Ammon's horn (tissue), 1 donor: ENCODE measurements around the gene RSRC1.
"Not testable (repeated sequence)": the region's sequence is repeated elsewhere in the genome, so short reads cannot be mapped to it uniquely, and the experiment has no call there.

Experiments
- DNase-seq: peaks from one replicate; pipeline ENCODE4 v3.0.0-alpha.2; 2016; ENCODE audit warnings: low spot score

Gene RSRC1

DNA sequence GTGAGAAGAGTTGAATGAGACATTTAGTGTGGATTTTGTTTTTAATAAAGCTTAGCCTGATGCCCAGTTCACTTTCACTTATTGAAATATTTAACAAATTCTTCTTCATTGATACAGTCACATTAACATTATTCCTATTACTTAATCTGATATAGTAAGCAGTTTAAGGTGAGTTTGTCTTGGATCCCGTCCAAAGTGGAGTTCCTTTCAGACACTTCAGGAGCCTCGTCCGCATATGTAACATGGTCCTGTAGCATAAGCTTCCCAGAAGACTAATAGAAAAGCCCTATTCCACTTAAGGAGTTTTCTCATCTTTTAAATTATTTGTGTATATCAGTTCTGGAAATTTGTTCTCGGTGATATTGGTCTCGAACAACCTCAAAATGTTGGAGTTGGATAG, 421.4 kb downstream of the RSRC1 start:
- no peak for DNase-seq

DNA sequence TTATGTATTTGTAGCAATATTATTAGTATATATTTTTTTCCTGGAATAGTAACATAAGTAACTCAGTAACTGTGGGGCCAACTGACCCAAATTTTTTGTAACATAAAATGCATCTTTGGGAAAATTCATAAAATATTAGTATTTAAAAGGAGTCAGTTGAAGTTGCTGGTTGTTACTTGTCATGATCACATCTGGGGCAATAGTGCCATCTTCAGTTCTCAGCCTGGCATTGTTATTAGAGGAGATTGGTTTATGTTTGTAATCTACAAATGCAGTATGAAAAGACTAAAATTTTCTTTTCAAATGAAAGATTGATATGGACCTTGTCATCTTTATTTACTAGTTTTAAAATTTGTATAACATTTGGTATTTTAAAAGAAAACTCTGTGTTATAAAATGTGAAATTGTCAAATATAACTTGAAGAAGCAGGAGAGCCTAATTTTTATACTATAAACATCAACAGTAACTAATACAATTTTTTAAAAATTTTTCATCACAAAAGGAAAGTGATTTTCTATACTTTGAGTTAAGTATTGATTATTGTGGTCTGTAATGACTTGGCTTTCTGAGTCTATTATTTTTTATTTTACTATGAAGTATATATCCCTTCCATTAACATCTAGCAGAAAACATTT, 422.3 kb downstream of the RSRC1 start:
- peak; percentile 67 for DNase-seq

DNA sequence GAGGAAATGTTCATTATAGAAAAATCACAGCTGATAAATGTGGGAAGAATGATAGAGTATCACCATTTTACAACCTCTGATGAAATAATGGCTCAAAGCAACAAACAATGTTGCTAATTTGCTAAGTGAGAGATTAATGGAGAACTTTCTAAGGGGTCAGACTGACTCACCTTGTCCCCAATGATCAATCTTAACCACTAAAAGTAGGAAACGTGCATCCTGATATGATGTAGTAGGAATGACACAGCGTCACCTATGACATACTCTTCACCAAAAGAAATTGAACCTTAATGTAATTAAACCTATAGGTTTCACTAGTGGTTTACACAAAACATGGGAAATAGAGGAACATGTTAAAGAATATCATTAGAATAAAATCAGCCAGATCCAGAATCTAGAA, 426.0 kb downstream of the RSRC1 start:
- DNase-seq: no peak

DNA sequence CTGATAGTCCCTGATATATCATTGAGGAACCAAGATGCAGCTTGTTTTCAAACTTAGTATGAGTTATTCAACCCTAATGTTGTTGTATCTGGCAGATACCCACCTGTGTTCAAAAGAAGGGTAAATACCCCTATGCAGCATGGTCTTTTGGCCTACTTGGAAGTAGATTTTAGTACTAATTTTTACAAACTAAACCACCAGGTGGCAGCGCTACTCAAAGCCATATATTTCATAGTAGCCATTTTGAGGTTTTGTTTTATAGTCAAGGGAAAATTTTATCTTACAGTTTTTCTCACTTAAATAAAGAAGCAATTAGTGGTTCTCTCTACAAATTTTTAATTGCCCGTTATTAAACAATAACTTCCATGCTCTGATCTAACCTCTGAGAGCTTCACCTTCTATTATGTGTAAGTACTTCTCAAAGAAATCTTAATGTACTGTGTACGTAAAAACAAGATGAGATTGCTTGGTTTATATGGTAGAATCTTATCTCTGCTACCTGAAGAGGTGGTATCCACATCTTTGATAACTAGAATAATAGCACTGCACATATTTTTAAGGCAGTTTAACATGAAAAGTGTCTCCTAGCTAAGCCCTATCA, 429.6 kb downstream of the RSRC1 start:
- DNase-seq: peak; percentile 27

DNA sequence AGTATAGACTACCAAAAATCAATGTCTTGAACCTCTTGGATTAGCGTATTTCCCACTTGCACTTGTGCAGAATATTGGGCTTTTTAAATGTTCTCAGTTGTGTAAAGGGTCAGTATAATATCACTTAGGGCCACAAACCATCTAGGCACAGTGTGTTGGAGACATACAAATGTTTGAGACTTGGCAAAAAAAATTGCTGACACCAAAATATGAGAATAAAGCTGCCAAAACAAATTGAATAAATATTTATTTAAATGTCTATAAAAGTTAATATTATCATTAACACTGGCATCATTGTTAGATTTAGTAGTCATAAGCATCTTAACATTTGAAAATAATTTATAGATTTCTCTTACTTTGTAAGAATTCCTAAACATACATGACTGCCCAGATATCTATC, 430.2 kb downstream of the RSRC1 start:
- DNase-seq: no peak

DNA sequence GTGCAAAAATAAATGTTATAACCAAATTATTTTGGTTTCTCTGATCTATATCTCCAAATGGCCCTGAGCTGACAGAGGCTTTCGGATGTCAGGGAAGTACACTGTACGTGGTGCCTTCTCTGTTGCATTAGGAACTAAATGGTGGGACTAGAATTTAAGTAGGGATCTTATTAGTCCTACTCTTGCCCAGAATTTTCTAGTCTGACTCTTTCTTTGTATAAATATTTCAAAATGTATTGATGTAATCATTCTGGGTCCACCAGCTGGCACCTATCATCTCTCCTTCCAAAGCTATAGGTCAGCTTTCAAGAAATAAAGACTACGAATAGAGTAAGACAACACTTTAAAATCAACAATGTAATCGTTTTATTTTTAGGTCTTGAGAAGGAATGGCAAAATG, 438.8 kb downstream of the RSRC1 start:
- DNase-seq: no peak

DNA sequence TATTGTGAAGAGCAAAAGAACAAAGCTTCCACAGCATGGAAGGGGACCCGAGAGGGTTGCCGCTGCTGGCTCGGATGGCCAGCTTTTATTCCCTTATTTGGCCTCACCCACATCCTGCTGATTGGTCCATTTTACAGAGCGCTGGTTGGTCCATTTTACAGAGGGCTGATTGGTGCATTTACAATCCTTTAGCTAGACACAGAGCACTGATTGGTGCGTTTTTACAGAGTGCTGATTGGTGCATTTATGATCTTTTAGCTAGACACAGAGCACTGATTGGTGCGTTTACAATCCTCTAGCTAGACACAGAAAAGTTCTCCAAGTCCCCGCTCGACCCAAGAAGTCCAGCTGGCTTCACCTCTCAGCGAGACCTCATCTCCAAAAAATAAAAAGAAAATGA, 440.0 kb downstream of the RSRC1 start:
- not testable (repeated sequence) for DNase-seq

DNA sequence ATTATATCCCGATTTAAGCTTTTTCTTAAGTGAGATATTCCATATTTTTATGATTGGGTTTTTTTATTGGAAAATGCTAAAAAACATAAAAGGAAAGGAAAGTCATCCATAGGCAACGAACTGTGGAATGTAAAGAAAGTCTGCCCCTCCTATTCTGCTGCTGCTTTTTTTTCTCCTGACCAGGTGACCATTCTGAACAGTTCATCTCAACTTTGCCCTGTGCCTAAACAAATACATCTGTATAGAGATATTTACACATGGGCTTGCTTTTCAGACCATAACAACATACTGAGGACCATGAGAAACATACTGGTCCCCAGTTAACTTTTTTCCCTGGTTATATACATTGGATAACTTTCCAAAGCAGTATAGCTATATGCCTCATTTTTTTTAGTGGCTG, 442.2 kb downstream of the RSRC1 start:
- no peak for DNase-seq

DNA sequence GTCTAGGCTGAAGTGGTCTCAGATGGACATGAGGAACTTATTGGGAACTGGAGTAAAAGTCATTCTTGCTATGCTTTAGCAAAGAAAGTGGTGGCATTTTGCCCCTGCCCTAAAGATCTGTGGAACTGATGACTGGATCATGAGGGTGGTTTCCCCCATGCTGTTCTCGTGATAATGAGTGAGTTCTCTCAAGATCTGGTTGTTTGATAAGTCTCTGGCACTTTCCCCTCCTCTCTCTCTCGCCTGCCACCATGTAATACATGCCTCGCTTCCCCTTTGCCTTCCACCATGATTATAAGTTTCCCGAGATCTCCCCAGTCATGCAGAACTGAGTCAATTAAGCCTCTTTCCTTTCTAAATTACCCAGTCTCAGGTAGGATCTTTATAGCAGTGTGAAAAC, 449.6 kb downstream of the RSRC1 start:
- DNase-seq: no peak

DNA sequence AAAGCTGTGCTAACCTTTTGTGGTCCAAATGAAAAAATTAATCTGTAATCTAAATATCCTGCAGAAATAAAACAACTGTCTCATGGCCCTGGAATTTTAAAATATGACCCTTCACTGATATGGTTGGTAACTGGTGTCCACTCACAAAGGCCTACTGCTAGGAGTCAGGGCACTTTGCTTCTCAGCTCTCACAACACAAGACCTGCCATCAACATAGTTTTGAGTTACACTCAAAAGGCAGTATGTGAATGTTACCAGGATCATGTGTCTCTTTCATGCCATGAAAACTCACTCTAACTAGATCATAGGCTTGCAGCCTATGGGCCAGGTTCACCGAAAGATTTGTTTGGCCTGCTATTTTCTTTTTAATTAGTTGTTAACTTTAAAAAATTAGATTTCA, 451.1 kb downstream of the RSRC1 start:
- DNase-seq: no peak

DNA sequence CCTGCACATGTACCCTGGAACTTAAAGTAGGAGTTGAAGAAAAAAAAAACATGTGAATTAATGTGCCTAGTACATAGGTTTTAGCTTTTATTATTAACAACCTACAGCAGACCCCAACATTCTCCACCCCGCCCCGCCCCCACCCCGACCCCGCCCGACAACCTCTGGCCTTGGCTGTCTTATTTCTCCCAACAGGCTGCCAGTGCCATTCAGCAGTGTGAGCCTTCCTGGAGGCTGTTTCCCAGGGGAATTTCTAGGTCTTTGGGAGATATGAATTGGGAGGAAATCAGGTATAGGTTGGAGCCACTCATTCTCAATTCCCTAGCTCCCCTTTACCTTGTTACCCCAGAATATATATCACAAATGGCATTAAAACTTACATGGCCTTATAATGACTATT, 452.8 kb downstream of the RSRC1 start:
- DNase-seq: no peak

DNA sequence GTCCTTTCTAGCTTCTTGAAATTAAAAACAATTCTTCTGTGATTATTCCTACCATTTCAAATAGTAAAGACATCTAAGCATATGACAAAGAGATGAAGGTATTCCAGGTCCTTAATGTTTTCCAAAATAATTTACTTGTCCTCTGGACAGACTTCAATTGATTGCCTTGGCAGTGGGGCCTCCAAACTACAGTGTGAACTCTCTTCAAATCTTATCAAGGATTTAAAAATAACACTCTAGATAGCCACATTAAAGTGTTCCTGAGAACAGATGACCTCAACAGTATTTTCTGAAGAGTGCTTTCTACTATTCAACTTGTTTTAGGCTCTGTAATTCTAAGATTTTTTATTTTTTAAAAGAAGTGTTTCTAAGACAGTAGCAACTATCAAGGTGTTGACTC, 453.2 kb downstream of the RSRC1 start:
- no peak for DNase-seq

DNA sequence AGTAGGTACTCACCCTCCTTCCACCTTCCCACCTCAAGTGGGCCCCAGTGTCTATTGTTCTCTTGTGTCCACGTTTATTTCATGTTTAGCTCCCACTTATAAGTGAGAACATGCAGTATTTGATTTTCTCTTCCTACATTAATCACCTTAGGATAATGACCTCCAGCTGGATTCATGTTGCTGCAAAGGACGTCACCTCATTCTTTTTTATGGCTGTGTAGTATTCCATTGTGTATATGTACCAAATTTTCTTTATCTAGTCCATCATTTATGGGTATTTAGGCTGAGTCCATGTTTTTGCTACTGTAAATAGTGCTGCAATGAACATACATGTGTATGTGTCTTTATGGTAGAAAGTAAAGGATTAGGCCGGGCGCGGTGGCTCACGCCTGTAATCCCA, 455.2 kb downstream of the RSRC1 start:
- no peak for DNase-seq

DNA sequence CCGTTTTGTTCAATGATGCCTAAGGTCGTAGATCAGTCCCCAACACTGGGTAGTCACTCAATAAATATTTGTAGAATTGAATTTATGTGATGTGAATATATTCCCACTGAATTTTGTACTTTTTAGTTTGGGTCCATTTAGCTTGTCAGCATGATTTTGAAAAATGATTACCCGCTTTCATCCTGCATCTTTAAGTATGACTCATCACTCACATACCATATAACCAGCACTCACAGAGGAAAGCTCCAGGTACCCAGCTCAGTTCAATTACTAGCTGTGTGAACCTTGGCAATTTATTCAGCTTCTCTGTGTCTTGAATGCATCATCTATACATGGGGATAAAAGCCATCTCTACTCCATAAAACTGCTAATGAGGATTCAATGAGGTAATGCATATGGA, 458.9 kb downstream of the RSRC1 start:
- DNase-seq: no peak

DNA sequence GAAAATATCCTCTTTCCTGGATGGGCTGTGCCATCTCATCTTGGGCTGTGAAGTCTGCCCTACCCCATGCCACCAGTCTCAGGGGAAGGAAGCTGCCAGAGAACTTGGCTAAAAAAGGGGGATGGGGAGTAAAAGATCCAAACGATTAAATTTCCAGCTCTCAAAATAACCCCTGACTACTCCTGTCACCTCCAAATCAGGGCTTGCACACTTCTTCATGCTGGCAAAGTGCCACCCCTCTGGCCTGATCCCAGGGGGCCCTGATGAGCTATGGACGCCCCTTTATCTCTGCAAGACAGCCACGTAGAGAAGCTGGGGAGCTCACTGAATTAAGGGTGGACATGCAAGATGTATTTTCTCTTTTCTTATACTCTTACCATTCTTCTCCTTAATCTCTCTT, 459.9 kb downstream of the RSRC1 start:
- DNase-seq: no peak

DNA sequence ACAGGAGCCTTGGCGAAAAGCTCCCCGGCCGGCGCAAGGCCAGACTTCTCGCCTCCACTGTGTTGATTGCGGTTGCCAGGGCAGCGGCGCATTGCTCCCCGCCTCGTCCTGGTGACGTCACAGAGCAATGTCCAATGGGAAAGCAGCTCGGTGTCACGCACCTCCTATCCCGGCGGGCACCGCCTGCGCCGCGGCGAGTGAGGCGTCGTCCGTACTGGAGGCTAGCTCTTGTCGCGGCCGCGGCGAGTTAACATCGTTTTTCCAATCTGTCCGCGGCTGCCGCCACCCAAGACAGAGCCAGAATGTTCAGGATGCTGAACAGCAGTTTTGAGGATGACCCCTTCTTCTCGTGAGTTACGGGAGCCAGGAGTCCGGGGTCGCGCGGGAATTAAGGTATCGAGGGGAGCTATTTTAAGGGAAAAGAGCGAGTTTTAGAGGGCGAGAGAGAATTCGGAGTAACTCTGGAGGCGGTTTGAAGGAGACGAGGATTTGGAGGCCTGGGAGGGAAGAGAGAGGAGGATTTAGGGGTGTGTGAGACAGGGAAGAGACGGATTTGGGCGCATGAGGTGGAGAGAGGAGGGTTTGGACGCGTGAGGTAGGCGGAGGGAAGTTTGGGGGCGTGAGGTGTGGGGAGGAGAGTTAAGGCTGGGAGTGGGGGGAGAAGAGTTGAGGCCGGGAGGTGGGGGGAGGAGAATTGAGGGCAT, 461.3 kb downstream of the RSRC1 start, which contains the start of gene MLF1:
Gene MLF1 (plus strand): TSS at position 196 of the 704 bp plus-strand sequence. CDS start 107 bp downstream, at position 303.
- DNase-seq: peak; percentile 98

DNA sequence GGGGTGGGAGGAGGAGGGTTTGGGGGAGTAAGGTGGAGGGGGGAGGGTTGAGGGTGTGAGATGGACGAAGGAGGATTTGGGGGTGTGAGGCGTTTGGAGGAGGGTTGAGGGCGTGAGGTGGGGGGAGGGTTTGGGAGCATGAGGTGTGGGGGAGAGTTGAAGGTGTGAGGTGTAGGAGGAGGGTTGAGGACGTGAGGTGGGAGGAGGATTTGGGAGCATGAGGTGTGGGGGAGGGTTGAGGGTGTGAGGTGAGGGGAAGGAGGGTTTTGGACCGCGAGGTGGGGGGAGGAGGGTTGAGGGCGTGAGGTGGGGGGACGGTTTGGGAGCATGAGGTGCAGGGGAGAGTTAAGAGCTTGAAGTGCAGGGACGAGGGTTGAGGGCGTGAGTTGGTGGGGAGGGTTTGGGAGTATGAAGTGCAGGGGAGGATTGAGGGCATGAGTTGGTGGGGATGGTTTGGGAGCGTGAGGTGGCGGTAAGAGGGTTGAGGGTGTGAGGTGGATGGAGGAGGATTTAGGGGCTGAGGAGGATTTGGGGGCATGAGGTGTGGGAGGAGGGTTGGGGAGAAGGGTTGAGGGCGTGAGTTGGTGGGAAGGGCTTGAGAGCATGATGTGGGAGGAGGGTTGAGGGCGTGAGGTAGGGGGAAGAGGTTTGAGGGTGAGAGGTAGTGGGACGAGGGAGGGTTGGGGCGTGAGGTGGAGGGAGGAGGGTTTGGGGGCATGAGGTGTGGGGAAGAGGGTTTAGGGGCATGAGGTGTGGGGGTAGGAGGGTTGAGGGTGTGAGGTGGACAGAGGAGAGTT, 462.3 kb downstream of the RSRC1 start:
- no peak for DNase-seq

DNA sequence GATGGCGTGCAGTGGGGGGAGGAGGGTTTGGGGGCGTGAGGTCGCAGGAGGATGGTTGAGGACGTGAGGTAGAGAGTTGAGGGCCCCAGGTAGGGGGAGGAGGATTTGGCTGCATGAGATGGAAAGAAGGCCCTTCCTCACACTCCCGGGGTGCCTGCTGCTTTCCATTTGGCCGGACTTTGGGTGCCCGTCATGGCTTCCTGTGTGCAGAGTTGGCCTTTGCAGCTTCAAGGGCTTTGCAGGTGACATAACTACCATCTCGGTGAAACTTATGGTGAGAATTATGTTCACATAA, 462.8 kb downstream of the RSRC1 start:
- DNase-seq: no peak

DNA sequence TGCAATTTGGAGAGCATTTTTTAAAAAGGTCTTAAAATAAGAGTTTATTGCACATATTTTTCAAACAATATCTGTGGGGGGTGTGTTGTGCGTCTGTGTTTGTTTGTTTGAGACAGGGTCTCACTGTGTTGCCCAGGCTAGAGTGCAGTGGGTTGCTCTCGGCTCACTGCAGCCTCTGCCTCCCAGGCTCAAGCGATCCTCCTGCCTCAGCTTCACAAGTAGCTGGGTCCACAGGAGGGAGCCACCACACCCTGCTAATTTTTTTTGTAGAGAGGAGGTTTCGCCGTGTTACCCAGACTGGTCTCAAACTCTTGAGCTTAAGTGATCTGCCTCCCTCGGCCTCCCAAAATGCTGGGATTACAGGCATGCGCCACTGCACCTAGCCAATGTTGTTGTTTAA, 463.8 kb downstream of the RSRC1 start:
- DNase-seq: no peak

DNA sequence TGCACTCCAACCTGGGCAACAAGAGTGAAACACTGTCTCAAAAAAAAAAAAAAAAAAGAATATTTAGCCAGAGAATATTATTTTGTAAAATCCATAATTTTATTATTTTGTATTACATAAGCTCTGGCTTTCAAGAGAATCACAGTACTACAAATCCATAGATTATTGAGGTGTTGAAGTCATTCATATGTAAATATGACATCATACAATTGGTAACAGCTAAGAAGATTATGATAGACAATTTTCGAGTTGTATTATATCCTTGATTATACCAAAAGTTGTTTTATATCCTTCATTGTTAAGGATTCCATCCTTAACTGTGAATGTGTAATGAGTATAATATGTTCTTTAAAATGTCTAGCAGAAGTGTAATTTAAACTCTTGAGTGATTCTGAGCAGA, 464.8 kb downstream of the RSRC1 start:
- DNase-seq: no peak

DNA sequence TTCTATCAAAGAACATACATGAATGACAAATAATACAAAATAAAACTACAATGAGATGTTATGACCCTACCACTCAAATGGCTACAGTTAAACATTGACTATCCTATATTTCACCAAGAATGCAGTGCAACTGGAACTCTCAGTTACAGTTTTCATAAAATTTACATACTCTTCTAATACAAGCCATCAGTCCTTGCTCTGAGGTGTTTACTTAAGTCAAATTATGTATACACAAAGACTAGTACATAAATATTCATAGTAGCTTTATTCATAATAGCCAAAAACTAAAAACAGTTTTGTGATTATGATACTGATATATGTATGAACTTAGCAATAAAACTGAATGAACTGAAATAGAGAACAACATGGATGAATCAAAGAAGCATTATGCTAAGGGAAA, 480.3 kb downstream of the RSRC1 start:
- no peak for DNase-seq
